GM18873 (cell line): Measurements from ENCODE around the gene TENM4.

Experiments used
- ATAC-seq: cut with Tn5 transposase; IDR thresholded peaks from one replicate; pipeline ENCODE4 v1.9.1; 2021; ENCODE audit warnings: mild to moderate bottlenecking, moderate library complexity, moderate number of reproducible peaks; ENCODE audit not compliant: unreplicated experiment, low FRiP score

Gene TENM4

GRCh38 chr11:78714539-78714938, 726.3 kb downstream of the TENM4 start:
- no peak for ATAC-seq

- ATAC-seq, result no peak
Observed at GRCh38 chr11:78711735-78712134, 729.1 kb downstream of the TENM4 start.

- ATAC-seq, result no peak
Observed at GRCh38 chr11:78710417-78710816, 730.4 kb downstream of the TENM4 start.

- no peak for ATAC-seq
Observed at GRCh38 chr11:78708388-78708787, 732.4 kb downstream of the TENM4 start.

- no peak for ATAC-seq
Observed at GRCh38 chr11:78706551-78706950, 734.3 kb downstream of the TENM4 start.

GRCh38 chr11:78704811-78705210, 736.0 kb downstream of the TENM4 start:
- no peak for ATAC-seq

GRCh38 chr11:78699609-78700135, 741.2 kb downstream of the TENM4 start:
- ATAC-seq, result no peak

- no peak for ATAC-seq
Observed at GRCh38 chr11:78698612-78699011, 742.2 kb downstream of the TENM4 start.

GRCh38 chr11:78696177-78696576, 744.7 kb downstream of the TENM4 start:
- ATAC-seq, result no peak

GRCh38 chr11:78694152-78694551, 746.7 kb downstream of the TENM4 start:
- no peak for ATAC-seq

GRCh38 chr11:78691215-78691614, 749.6 kb downstream of the TENM4 start:
- ATAC-seq, result no peak

GRCh38 chr11:78690352-78690987, 750.4 kb downstream of the TENM4 start:
- no peak for ATAC-seq

GRCh38 chr11:78689585-78690153, 751.2 kb downstream of the TENM4 start:
- ATAC-seq, result no peak

- ATAC-seq, result no peak
Observed at GRCh38 chr11:78689101-78689500, 751.7 kb downstream of the TENM4 start.

GRCh38 chr11:78688460-78688859, 752.4 kb downstream of the TENM4 start:
- no peak for ATAC-seq

- ATAC-seq, result no peak
Observed at GRCh38 chr11:78685156-78685555, 755.7 kb downstream of the TENM4 start.

GRCh38 chr11:78684377-78684776, 756.5 kb downstream of the TENM4 start:
- no peak for ATAC-seq

- no peak for ATAC-seq
Observed at GRCh38 chr11:78683774-78684173, 757.1 kb downstream of the TENM4 start.

- ATAC-seq, result no peak
Observed at GRCh38 chr11:78676026-78676557, 764.7 kb downstream of the TENM4 start.

GRCh38 chr11:78672850-78673620, 767.8 kb downstream of the TENM4 start:
- no peak for ATAC-seq

GRCh38 chr11:78669249-78669648, 771.6 kb downstream of the TENM4 start:
- no peak for ATAC-seq
